NCI-H748 treated with DMSO at 0.1 percent for 48 hours (cell line): ENCODE results near the gene SESN3.
"Not testable (repeated sequence)": the region's sequence is repeated elsewhere in the genome, so short reads cannot be mapped to it uniquely, and the experiment has no call there.

Experiments used
- DNase-seq: peaks from one replicate; lab custom pipeline; 2025; lab: John Stamatoyannopoulos, UW

The SESN3 gene

GRCh38 chr11:95152876-95153856, 77.8 kb downstream of the SESN3 start:
- DNase-seq, result no peak

DNA sequence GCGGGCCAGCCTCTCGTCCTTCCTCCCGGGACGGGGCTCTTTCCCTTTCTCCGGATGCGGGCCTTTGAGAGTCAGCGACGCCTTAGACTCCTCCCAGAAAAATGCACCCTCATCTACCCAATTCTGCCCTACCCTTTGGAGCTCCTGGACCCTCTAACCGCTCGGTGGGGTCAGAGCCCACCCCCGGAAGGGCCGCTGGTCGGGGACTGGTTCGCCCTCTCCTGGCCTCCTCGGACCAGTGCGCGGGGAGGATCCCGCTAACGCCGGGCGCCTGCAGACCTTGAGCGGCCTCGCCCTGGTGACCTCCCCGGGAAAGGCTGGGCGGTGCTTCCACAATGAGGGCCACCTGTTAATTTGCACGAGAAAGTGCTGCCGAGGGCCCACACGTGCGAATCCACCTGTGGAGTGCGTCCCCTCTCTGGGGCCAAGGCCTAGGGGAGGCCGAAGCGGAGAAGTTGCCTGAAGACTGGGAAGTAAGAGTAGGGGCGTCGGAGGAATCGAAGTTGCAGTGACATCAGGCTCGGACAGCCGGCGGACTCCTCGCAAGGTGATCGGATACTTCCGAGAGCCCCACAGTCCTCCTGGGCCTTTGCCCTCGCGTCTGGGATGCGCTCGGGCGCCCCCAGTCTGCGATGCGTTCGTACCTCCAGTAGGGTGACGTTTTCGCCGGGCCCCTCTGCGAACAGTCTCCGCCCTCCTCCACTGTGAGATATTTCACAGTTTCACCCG, 79.9 kb downstream of the SESN3 start:
- no peak for DNase-seq

- no peak for DNase-seq
These were observed 81.2 kb downstream of the SESN3 start for GRCh38 chr11:95149651-95150364.

GRCh38 chr11:95148938-95149337, 82.1 kb downstream of the SESN3 start:
- no peak for DNase-seq

DNA sequence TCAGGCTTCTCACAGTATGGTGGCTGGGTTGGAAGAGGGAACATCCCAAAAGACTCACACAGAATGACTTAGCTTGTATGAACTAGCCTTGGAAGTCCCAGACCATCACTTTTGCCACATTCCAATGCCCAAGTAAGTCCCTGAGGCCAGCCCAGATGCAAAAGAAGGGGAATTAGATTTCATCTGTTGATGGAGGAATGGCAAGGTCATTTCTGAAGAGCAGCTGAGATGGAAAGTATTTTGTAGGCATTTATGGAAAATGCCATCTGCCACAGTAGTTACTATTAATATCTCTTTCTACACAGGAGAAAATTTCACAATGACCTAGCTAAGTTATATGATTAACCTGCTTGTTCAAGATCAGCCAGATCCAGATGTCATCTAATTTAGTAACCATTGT, 82.6 kb downstream of the SESN3 start:
- no peak for DNase-seq

GRCh38 chr11:95147364-95147905, 83.6 kb downstream of the SESN3 start:
- no peak for DNase-seq

DNA sequence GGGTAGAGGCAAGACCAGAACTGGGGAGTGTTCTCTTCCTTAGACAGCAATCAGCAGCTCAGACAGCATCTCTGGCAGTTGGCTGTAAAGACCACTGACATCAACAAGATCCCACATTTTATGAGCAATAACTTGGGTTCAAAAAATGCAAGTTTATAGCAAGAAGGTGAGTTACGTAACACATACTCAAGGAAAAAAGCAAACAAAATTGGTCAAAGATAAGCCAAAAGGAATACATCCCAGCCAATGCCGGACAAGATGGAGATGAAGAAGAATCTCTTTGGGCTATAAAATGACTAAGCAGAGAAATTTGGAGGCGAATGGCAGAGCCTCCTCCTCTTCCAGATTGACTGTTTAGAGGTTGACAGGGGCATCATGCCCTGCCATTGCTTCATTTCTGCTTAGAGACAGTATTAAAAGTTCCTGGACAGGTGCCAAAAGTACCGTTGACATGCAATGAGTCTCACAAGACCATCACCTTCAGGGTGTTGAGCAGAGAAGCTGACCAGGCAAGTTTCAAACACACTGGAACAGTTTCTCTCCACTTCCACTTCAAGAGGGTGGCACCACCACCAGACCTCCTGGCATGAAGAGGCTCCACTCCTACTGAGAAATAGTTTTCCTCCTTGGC, 85.5 kb downstream of the SESN3 start:
- no peak for DNase-seq

DNA sequence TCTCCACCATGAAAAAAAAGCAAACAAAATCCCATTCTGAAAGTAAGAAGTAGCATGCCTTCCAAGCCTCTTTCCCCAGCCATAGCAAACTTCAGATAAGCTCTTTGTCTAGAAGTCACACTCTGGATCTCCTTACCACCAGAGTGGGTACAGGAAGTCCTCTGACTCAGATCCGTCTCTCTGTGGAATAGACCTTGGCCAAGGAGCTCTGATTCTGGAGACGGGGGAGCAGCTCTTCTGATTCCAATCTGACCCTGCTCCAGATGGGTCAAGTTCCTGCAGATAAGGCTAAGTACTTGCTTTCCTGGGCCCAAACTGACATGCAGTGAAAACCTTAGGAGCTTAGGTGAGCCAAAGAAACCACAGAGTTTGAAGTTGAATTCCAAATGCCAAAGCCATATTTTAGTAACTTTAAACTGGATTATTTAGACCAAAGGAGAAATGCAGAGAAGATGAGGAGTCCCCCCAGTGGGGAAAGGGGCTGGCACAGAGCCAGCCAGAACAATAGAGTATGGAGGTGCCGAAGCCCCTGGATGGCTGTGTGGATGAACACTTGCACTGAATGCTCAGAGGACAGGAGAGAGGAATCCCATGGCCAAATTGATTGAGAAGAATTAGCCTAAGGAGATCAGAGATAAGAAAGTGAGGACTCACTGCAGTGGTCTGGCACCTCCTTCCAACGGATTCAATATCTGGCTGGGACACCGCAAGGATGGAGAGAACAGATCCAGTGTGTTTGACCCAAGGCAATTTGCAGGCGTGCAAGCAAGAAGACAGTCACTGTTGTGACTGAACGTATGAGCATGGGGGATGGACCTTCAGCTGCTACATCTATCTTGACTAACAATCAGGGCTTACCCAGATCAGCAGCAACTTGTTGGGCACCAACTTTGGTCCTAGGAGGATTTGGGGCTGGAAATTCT, 86.4 kb downstream of the SESN3 start:
- DNase-seq, result no peak

- DNase-seq, result no peak
These were observed 87.8 kb downstream of the SESN3 start for GRCh38 chr11:95143106-95143681.

GRCh38 chr11:95142431-95142830, 88.6 kb downstream of the SESN3 start:
- no peak for DNase-seq

DNA sequence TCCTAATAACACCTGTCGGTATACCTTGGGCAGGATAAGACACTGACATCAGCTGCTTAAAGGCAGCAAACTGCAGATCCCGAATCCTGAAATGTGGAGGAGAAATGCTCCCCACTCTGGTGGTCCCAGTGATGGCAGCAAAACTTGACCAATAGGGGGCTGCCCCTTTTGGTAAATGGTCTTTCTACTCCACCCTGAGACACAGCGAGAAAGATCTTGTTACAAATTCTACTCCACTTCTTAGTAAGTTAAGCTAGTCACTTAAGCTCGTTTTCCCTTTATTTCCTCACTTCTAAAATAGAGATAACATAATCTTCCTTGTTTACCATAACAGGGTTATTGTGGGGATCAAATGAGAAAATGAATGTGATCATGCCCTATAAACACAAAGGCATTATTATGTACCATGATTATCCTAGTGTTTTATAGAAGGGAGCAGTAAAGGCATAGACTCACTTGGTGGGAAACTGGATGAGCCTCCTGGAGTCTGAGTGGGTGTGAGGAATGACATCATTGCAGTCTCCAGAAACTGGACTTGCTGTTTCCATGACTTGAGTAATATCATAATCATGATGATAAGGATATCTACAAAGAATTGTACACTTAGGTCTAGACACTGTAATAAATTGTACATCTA, 90.5 kb downstream of the SESN3 start:
- no peak for DNase-seq

DNA sequence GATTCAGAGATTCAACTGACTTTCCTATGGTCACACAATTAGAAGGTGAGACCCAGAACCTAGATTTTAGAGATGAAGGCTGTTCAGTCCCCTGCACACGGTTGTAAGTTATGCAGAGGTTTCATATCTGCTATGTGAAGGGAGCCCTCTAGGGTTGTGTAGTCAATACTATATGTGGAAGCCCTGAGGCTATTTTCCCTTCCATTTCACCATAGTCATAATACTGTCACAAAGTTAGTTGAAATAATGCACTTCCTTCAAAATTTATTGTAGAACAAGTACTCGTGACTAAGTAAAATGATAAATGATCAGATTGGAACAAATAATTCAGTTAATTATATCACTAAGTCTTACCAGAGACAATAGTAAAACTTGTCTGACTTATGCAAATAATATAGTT, 92.6 kb downstream of the SESN3 start:
- DNase-seq, result no peak

- DNase-seq, result no peak
These were observed 93.7 kb downstream of the SESN3 start for GRCh38 chr11:95137299-95137698.

- DNase-seq, result not testable (repeated sequence)
These were observed 94.3 kb downstream of the SESN3 start for GRCh38 chr11:95136747-95137146.

DNA sequence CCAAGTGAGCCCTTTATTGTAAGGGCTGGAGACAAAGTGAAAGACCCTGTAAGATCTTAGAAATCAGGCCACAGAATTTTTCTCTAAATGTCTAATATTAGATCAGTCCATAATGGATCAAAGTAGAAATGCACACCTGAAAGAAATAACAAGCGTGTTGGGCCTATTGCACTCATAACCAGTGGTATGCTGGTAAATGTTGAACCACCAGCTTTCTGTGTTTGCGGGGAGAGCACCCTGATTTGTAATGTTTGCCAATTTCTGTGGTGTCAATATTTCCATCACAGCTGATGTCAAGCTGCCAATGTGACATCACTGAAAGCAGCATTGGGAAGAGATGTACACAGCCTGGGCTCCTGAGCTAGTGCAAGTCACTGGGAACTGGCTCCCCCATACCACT, 95.1 kb downstream of the SESN3 start:
- no peak for DNase-seq

- no peak for DNase-seq
These were observed 95.8 kb downstream of the SESN3 start for GRCh38 chr11:95135155-95135554.

DNA sequence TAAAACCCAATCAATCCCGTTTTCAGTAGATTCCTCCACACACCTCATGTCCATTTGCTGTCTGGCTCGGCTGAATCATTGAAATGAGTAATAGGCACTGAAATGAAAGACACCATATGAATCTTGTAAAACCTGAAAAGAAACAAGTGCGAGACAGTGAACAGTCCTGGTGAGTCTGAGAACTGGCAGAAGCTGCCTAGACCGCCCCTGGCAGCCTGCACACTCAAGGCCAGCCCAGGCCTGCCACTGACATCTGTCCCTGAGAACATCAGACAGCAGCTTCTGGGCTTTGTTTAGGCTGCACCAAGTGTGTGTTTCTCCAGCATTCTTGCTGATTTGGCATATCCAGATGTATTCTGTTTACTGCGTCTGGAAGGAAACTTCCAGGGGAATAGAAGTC, 96.5 kb downstream of the SESN3 start:
- DNase-seq, result no peak

GRCh38 chr11:95132956-95133355, 98.0 kb downstream of the SESN3 start:
- DNase-seq, result no peak

DNA sequence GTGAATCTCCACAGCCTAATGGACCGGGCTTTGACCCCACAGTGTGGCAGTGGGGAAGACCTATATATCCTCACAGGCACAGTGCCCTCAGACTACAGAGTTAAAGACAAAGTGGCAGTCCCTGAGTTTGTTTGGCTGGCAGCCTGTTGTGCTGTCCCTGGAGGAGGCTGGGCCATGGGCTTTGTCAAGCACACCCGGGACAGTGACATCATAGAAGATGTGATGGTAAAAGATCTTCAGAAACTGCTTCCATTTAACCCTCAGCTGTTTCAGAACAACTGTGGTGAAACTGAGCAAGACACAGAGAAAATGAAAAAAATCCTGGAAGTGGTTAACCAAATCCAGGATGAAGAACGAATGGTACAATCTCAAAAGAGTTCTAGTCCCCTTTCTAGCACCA, 102.4 kb downstream of the SESN3 start:
- DNase-seq, result no peak

- DNase-seq, result no peak
These were observed 107.4 kb downstream of the SESN3 start for GRCh38 chr11:95123556-95123955.
